HFF-Myc (cell line): Measurements from ENCODE around the gene TRIM58.

Experiments
- DNase-seq: peaks from one replicate; pipeline ENCODE4 v3.0.0-alpha.2; 2011; ENCODE audit warnings: low read depth; ENCODE audit errors: extremely low read depth
- H3K4me3 ChIP-seq: replicated peaks from 2 replicates; pipeline ENCODE4 v1.5.1; 2011; ENCODE audit warnings: low read depth, mild to moderate bottlenecking, control low read depth, low read length
- CTCF ChIP-seq: IDR thresholded peaks from 2 replicates; pipeline ENCODE4 v1.5.1; 2012; ENCODE audit warnings: mild to moderate bottlenecking, low read depth, low read length, control low read depth; ENCODE audit errors: missing control alignments

TRIM58 gene

GRCh38 chr1:247840818-247841217 lies 16.2 kb upstream of the TRIM58 start:
- no peak overlapping the region for H3K4me3 ChIP-seq
- DNase-seq = no peak
- TF ChIP-seq CTCF = no peak

- no peak for TF ChIP-seq CTCF
- DNase-seq = no peak
- H3K4me3 ChIP-seq = no peak within 1 kb of the TSS
Measured at GRCh38 chr1:247841796-247842195, 15.2 kb upstream of the TRIM58 start, which contains the start of gene OR11L1. OR11L1 (minus strand) TSS chr1:247841896; CDS start chr1:247841896, 0 bp downstream.

- H3K4me3 ChIP-seq = no peak overlapping the region
- no peak for DNase-seq
- no peak for TF ChIP-seq CTCF
Measured at GRCh38 chr1:247843411-247843810, 13.6 kb upstream of the TRIM58 start.

GRCh38 chr1:247845011-247845692 lies 11.8 kb upstream of the TRIM58 start:
- TF ChIP-seq CTCF = no peak
- H3K4me3 ChIP-seq = no peak overlapping the region
- DNase-seq = no peak

GRCh38 chr1:247845693-247846017 lies 11.3 kb upstream of the TRIM58 start:
- no peak overlapping the region for H3K4me3 ChIP-seq
- TF ChIP-seq CTCF = no peak
- no peak for DNase-seq

GRCh38 chr1:247848346-247848745 lies 8.6 kb upstream of the TRIM58 start:
- no peak overlapping the region for H3K4me3 ChIP-seq
- no peak for TF ChIP-seq CTCF
- no peak for DNase-seq

GRCh38 chr1:247849616-247850015 lies 7.4 kb upstream of the TRIM58 start:
- no peak for DNase-seq
- TF ChIP-seq CTCF = no peak
- H3K4me3 ChIP-seq = no peak overlapping the region
